PC-3 (cell line): ENCODE results near the gene LRRC40.

Source experiments
- CTCF ChIP-seq: fragments of 300-600 bp; sonication (generic); conservative IDR thresholded peaks from 2 replicates; pipeline ENCODE4 v1.5.1; 2017; ENCODE audit warnings: antibody characterized with exemption, low read depth, mild to moderate bottlenecking, low read length
- EZH2 ChIP-seq: fragments of 300-600 bp; sonication (generic); IDR thresholded peaks from one replicate; pipeline ENCODE4 v1.6.1; 2017; ENCODE audit warnings: antibody characterized with exemption, mild to moderate bottlenecking, low read length; ENCODE audit not compliant: unreplicated experiment
- EZH2phosphoT487 ChIP-seq: fragments of 300-600 bp; sonication (generic); IDR thresholded peaks from 2 replicates; pipeline ENCODE4 v1.6.1; 2018; ENCODE audit warnings: mild to moderate bottlenecking, antibody characterized with exemption, low read length, borderline replicate concordance

DNA sequence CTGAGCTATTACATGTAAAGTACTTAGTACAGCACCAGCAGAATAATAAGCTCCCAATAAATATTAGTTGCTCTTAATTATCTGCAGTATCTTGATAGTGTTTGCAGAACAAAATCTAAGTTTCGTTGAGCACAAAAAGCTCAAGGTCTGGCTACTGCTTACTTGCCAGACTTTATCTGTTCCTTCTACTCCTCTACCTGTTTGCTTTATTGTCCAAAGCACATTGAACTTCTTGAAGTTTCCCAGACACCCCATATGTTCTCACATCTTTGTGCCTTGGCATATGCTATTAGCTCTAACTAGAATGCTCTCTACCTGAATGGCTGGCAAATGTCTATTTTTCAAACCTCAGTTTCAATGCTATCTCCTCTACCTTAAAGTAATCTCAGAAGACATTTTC is 54.9 kb downstream of the LRRC40 start:
- TF ChIP-seq CTCF (no peak), EZH2 (no peak), EZH2phosphoT487 (no peak)
